ENCODE measurements around the gene IMPDH1. TPM values are rescaled to one million over a fixed set of nuclear protein-coding genes. Genes with fewer than 3 reads are reported as not detected.

Gene IMPDH1
- polyA plus RNA-seq, 3 donors, result 29.5 to 32.6 (median 30.5) TPM

- DNase-seq, result no peak
Measured at GRCh38 chr7:128406314-128407232, 3.2 kb downstream of the IMPDH1 start.

GRCh38 chr7:128405471-128406313, 4.1 kb downstream of the IMPDH1 start:
- no peak for DNase-seq

GRCh38 chr7:128404886-128405470, 4.8 kb downstream of the IMPDH1 start:
- DNase-seq, result no peak

GRCh38 chr7:128404143-128404681, 5.6 kb downstream of the IMPDH1 start:
- DNase-seq, result no peak

- DNase-seq, result no peak
Measured at GRCh38 chr7:128403676-128404075, 6.1 kb downstream of the IMPDH1 start.

GRCh38 chr7:128402356-128402755, 7.4 kb downstream of the IMPDH1 start:
- DNase-seq, result no peak

- DNase-seq, result no peak
Measured at GRCh38 chr7:128400566-128400965, 9.2 kb downstream of the IMPDH1 start.

GRCh38 chr7:128399991-128400390, 9.8 kb downstream of the IMPDH1 start:
- no peak for DNase-seq

GRCh38 chr7:128398841-128399135, 11.0 kb downstream of the IMPDH1 start:
- DNase-seq, result no peak

GRCh38 chr7:128398016-128398840, 11.6 kb downstream of the IMPDH1 start:
- DNase-seq, result no peak

- DNase-seq, result no peak
Measured at GRCh38 chr7:128396357-128396756, 13.4 kb downstream of the IMPDH1 start.

GRCh38 chr7:128395748-128396147, 14.0 kb downstream of the IMPDH1 start:
- no peak for DNase-seq

- DNase-seq, result no peak
Measured at GRCh38 chr7:128394904-128395496, 14.8 kb downstream of the IMPDH1 start.

- no peak for DNase-seq
Measured at GRCh38 chr7:128393526-128394330, 16.1 kb downstream of the IMPDH1 start.

- no peak for DNase-seq
Measured at GRCh38 chr7:128392446-128393327, 17.1 kb downstream of the IMPDH1 start.

GRCh38 chr7:128391805-128392204, 18.0 kb downstream of the IMPDH1 start:
- DNase-seq, result no peak

- DNase-seq, result no peak
Measured at GRCh38 chr7:128390871-128391565, 18.8 kb downstream of the IMPDH1 start.

GRCh38 chr7:128389618-128390329, 20.0 kb downstream of the IMPDH1 start:
- no peak for DNase-seq

Data from renal pelvis (tissue), 4 donors.